Endothelial cell (in vitro differentiated cells): ENCODE results near the gene SORCS2. TPM values are rescaled to one million over a fixed set of nuclear protein-coding genes. Genes with fewer than 3 reads are reported as not detected.

Source experiments
- DNase-seq: peaks from one replicate; pipeline ENCODE4 v3.0.0; 2021; ENCODE audit warnings: low spot score
- H3K27ac Mint-ChIP-seq: one replicate; pipeline ENCODE4 v1.8.0; 2021; ENCODE audit warnings: mixed read lengths, inconsistent platforms; ENCODE audit not compliant: unreplicated experiment
- H3K27me3 Mint-ChIP-seq: one replicate; pipeline ENCODE4 v1.8.0; 2021; ENCODE audit warnings: mild to moderate bottlenecking, moderate library complexity, mixed read lengths, inconsistent platforms; ENCODE audit not compliant: unreplicated experiment
- H3K36me3 Mint-ChIP-seq: one replicate; pipeline ENCODE4 v1.8.0; 2021; ENCODE audit warnings: mild to moderate bottlenecking, low read depth, mixed read lengths, inconsistent platforms; ENCODE audit not compliant: unreplicated experiment
- H3K4me1 Mint-ChIP-seq: one replicate; pipeline ENCODE4 v1.8.0; 2021; ENCODE audit warnings: mild to moderate bottlenecking, mixed read lengths, inconsistent platforms; ENCODE audit not compliant: unreplicated experiment
- H3K4me3 Mint-ChIP-seq: one replicate; pipeline ENCODE4 v1.8.0; 2021; ENCODE audit warnings: mild to moderate bottlenecking, mixed read lengths, inconsistent platforms; ENCODE audit not compliant: unreplicated experiment
- H3K9me3 Mint-ChIP-seq: one replicate; pipeline ENCODE4 v1.8.0; 2021; ENCODE audit warnings: mixed read lengths, inconsistent platforms; ENCODE audit not compliant: unreplicated experiment
- CTCF ChIP-seq: fragments of 200-600 bp; sonication (generic); IDR thresholded peaks from one replicate; pipeline ENCODE4 v1.5.0; 2021; ENCODE audit warnings: antibody characterized with exemption; ENCODE audit not compliant: unreplicated experiment
- total RNA-seq: library from RNA; stranded (reverse); fragmentation: NEBNext Ultra II Directional; extraction: Animal tissue kit (Norgen Biotek cat#: 25700); gene quantifications from one replicate; pipeline ENCODE4 v1.2.1, GENCODE V29; 2021; ENCODE audit not compliant: unreplicated experiment

Gene SORCS2
- total RNA-seq, 1 donor from 2014 or later, result 1.3 TPM

GRCh38 chr4:7202411-7202810 lies 10.1 kb downstream of the SORCS2 start:
- no peaks in the 10 kb centered on the region for H3K9me3 Mint-ChIP-seq
- H3K36me3 Mint-ChIP-seq, result no peaks in the 10 kb centered on the region
- H3K4me1 Mint-ChIP-seq, result peaks cover 3% of the 10 kb centered on the region
- no peak for TF ChIP-seq CTCF
- H3K4me3 Mint-ChIP-seq, result no peak overlapping the region
- DNase-seq, result no peak
- peaks cover 6% of the 10 kb centered on the region for H3K27me3 Mint-ChIP-seq
- H3K27ac Mint-ChIP-seq, result no peak overlapping the region

- no peak for TF ChIP-seq CTCF
- DNase-seq, result no peak
- Mint-ChIP-seq H3K36me3 (no peaks in the 10 kb centered on the region), H3K27me3 (peaks cover 2% of the 10 kb centered on the region), H3K9me3 (no peaks in the 10 kb centered on the region), H3K27ac (no peak overlapping the region), H3K4me3 (no peak overlapping the region), H3K4me1 (peaks cover 3% of the 10 kb centered on the region)
Measured at GRCh38 chr4:7204656-7205387, 12.5 kb downstream of the SORCS2 start.

- no peak for DNase-seq
Measured at GRCh38 chr4:7206385-7206784, 14.0 kb downstream of the SORCS2 start.

GRCh38 chr4:7206911-7207567 lies 14.7 kb downstream of the SORCS2 start:
- no peak overlapping the region for H3K4me3 Mint-ChIP-seq
- no peak overlapping the region for H3K27ac Mint-ChIP-seq
- H3K4me1 Mint-ChIP-seq, result peaks cover 3% of the 10 kb centered on the region
- DNase-seq, result no peak
- H3K36me3 Mint-ChIP-seq, result no peaks in the 10 kb centered on the region
- H3K27me3 Mint-ChIP-seq, result peaks cover 2% of the 10 kb centered on the region
- TF ChIP-seq CTCF, result no peak
- H3K9me3 Mint-ChIP-seq, result no peaks in the 10 kb centered on the region

More at GRCh38 chr4:7206385-7206784, 14.0 kb downstream of the SORCS2 start:
- peaks cover 2% of the 10 kb centered on the region for H3K27me3 Mint-ChIP-seq
- H3K4me1 Mint-ChIP-seq, result peaks cover 3% of the 10 kb centered on the region
- TF ChIP-seq CTCF, result no peak
- no peak overlapping the region for H3K4me3 Mint-ChIP-seq
- no peaks in the 10 kb centered on the region for H3K9me3 Mint-ChIP-seq
- H3K27ac Mint-ChIP-seq, result no peak overlapping the region
- no peaks in the 10 kb centered on the region for H3K36me3 Mint-ChIP-seq

- Mint-ChIP-seq H3K27me3 (peaks cover 2% of the 10 kb centered on the region), H3K4me1 (peaks cover 6% of the 10 kb centered on the region), H3K36me3 (no peaks in the 10 kb centered on the region), H3K4me3 (no peak overlapping the region), H3K9me3 (no peaks in the 10 kb centered on the region), H3K27ac (no peak overlapping the region)
- no peak for TF ChIP-seq CTCF
- no peak for DNase-seq
Measured at GRCh38 chr4:7207628-7208231, 15.4 kb downstream of the SORCS2 start.
